ENCODE results near the gene VPS13A.

GRCh38 chr9:77432053-77432452 lies 254.7 kb downstream of the VPS13A start:
- TF ChIP-seq EGR1 (IDR thresholded peaks at IDR 0.05) (no peak), NFIC (IDR thresholded peaks at IDR 0.05) (no peak), RAD21 (IDR thresholded peaks at IDR 0.05; ENCODE audit: low read depth) (no peak), CREB1 (IDR thresholded peaks at IDR 0.05; ENCODE audit: low read depth) (no peak), EP300 (IDR thresholded peaks at IDR 0.05; ENCODE audit: borderline replicate concordance) (no peak), MAX (IDR thresholded peaks at IDR 0.05) (no peak), CEBPB (IDR thresholded peaks at IDR 0.05) (no peak), TEAD4 (IDR thresholded peaks at IDR 0.05) (no peak), FOXM1 (IDR thresholded peaks at IDR 0.05; ENCODE audit: borderline replicate concordance, low read depth) (no peak), REST (IDR thresholded peaks at IDR 0.05; ENCODE audit: low read depth) (no peak), TAF1 (IDR thresholded peaks at IDR 0.05; ENCODE audit: low read depth) (no peak), USF1 (IDR thresholded peaks at IDR 0.05) (no peak), TCF12 (IDR thresholded peaks at IDR 0.05; ENCODE audit: low read depth) (no peak), ZBTB7A (IDR thresholded peaks at IDR 0.05; ENCODE audit: low read depth) (no peak)
